T-helper 2 cell treated with Interferon-gamma antibody and Interleukin-4, amounts not matched to agents 5 μg/mL and 100 μg/mL, for 36 hours (primary cell): ENCODE measurements around the gene LIG1.
A peak's percentile ranks its signal among the peaks of the same experiment; 100 is the strongest.

Source experiments
- DNase-seq: peaks from one replicate; pipeline ENCODE4 v3.0.0; 2021; ENCODE audit warnings: low spot score
- H3K27ac Mint-ChIP-seq: one replicate; pipeline ENCODE4 v1.8.0; 2021; ENCODE audit warnings: mild to moderate bottlenecking, mixed read lengths
- H3K27me3 Mint-ChIP-seq: one replicate; pipeline ENCODE4 v1.8.0; 2021; ENCODE audit warnings: low read depth, mixed read lengths
- H3K36me3 Mint-ChIP-seq: one replicate; pipeline ENCODE4 v1.8.0; 2021; ENCODE audit warnings: low read depth, mixed read lengths
- H3K4me1 Mint-ChIP-seq: one replicate; pipeline ENCODE4 v1.8.0; 2021; ENCODE audit warnings: low read depth, mixed read lengths
- H3K4me3 Mint-ChIP-seq: one replicate; pipeline ENCODE4 v1.8.0; 2022; ENCODE audit warnings: mild to moderate bottlenecking, moderate library complexity, mixed read lengths
- H3K9me3 Mint-ChIP-seq: one replicate; pipeline ENCODE4 v1.8.0; 2021; ENCODE audit warnings: mixed read lengths

Gene LIG1

GRCh38 chr19:48123907-48124651, 46.1 kb downstream of the LIG1 start:
- Mint-ChIP-seq H3K4me1 (peaks cover 9% of the 10 kb centered on the region), H3K36me3 (peaks cover 70% of the 10 kb centered on the region), H3K27ac (no peak overlapping the region)

GRCh38 chr19:48122421-48122820, 47.7 kb downstream of the LIG1 start:
- H3K9me3 Mint-ChIP-seq: no peaks in the 10 kb centered on the region
- peaks cover 14% of the 10 kb centered on the region for H3K4me1 Mint-ChIP-seq
- peak overlapping the region; percentile 45 for H3K27ac Mint-ChIP-seq
- H3K4me3 Mint-ChIP-seq: no peak overlapping the region
- H3K36me3 Mint-ChIP-seq: peaks cover 61% of the 10 kb centered on the region
- H3K27me3 Mint-ChIP-seq: no peaks in the 10 kb centered on the region
- no peak for DNase-seq

More at GRCh38 chr19:48123907-48124651, 46.1 kb downstream of the LIG1 start:
- DNase-seq: peak; percentile 66
- Mint-ChIP-seq H3K27me3 (no peaks in the 10 kb centered on the region), H3K4me3 (no peak overlapping the region), H3K9me3 (no peaks in the 10 kb centered on the region)

- H3K4me3 Mint-ChIP-seq: no peak overlapping the region
- H3K27me3 Mint-ChIP-seq: no peaks in the 10 kb centered on the region
- DNase-seq: no peak
- no peaks in the 10 kb centered on the region for H3K9me3 Mint-ChIP-seq
- H3K36me3 Mint-ChIP-seq: peaks cover 59% of the 10 kb centered on the region
- peaks cover 14% of the 10 kb centered on the region for H3K4me1 Mint-ChIP-seq
- H3K27ac Mint-ChIP-seq: peak overlapping the region; percentile 45
Observed at GRCh38 chr19:48121909-48122371, 48.2 kb downstream of the LIG1 start.

- Mint-ChIP-seq H3K27ac (no peak overlapping the region), H3K36me3 (peaks cover 54% of the 10 kb centered on the region), H3K27me3 (no peaks in the 10 kb centered on the region), H3K4me3 (no peak overlapping the region), H3K4me1 (peaks cover 14% of the 10 kb centered on the region), H3K9me3 (no peaks in the 10 kb centered on the region)
- DNase-seq: no peak
Observed at GRCh38 chr19:48121066-48121465, 49.1 kb downstream of the LIG1 start.

GRCh38 chr19:48120505-48120904, 49.6 kb downstream of the LIG1 start:
- no peaks in the 10 kb centered on the region for H3K27me3 Mint-ChIP-seq
- no peaks in the 10 kb centered on the region for H3K9me3 Mint-ChIP-seq
- H3K4me1 Mint-ChIP-seq: peaks cover 14% of the 10 kb centered on the region
- no peak overlapping the region for H3K27ac Mint-ChIP-seq
- no peak overlapping the region for H3K4me3 Mint-ChIP-seq
- H3K36me3 Mint-ChIP-seq: peaks cover 51% of the 10 kb centered on the region
- DNase-seq: no peak

GRCh38 chr19:48118131-48118517, 52.0 kb downstream of the LIG1 start:
- Mint-ChIP-seq H3K4me3 (no peak overlapping the region), H3K27ac (peak overlapping the region; percentile 93), H3K36me3 (peaks cover 44% of the 10 kb centered on the region), H3K27me3 (no peaks in the 10 kb centered on the region), H3K9me3 (no peaks in the 10 kb centered on the region), H3K4me1 (peaks cover 10% of the 10 kb centered on the region)
- no peak for DNase-seq

GRCh38 chr19:48117515-48118130, 52.5 kb downstream of the LIG1 start:
- peaks cover 10% of the 10 kb centered on the region for H3K4me1 Mint-ChIP-seq
- H3K36me3 Mint-ChIP-seq: peaks cover 43% of the 10 kb centered on the region
- no peaks in the 10 kb centered on the region for H3K27me3 Mint-ChIP-seq
- DNase-seq: no peak
- no peaks in the 10 kb centered on the region for H3K9me3 Mint-ChIP-seq
- peak overlapping the region; percentile 19 for H3K4me3 Mint-ChIP-seq
- H3K27ac Mint-ChIP-seq: peak overlapping the region; percentile 93

GRCh38 chr19:48113190-48113917, 56.8 kb downstream of the LIG1 start:
- H3K27me3 Mint-ChIP-seq: no peaks in the 10 kb centered on the region
- DNase-seq: no peak
- H3K9me3 Mint-ChIP-seq: no peaks in the 10 kb centered on the region
- no peak overlapping the region for H3K27ac Mint-ChIP-seq
- H3K4me3 Mint-ChIP-seq: no peak overlapping the region
- H3K4me1 Mint-ChIP-seq: peaks cover 9% of the 10 kb centered on the region
- peaks cover 20% of the 10 kb centered on the region for H3K36me3 Mint-ChIP-seq

GRCh38 chr19:48111280-48111679, 58.9 kb downstream of the LIG1 start:
- Mint-ChIP-seq H3K4me3 (peak overlapping the region; percentile 84), H3K27ac (no peak overlapping the region), H3K9me3 (no peaks in the 10 kb centered on the region), H3K4me1 (peaks cover 9% of the 10 kb centered on the region), H3K36me3 (peaks cover 11% of the 10 kb centered on the region), H3K27me3 (no peaks in the 10 kb centered on the region)
- no peak for DNase-seq

GRCh38 chr19:48110350-48110966, 59.7 kb downstream of the LIG1 start, which contains the start of gene PLA2G4C:
TSS of gene PLA2G4C (minus strand) at chr19:48110817. CDS start at chr19:48106529, 4,288 bp downstream.
- Mint-ChIP-seq H3K4me1 (peaks cover 9% of the 10 kb centered on the region), H3K36me3 (peaks cover 10% of the 10 kb centered on the region), H3K27me3 (no peaks in the 10 kb centered on the region), H3K4me3 (peak within 1 kb of the TSS; percentile 84), H3K9me3 (no peaks in the 10 kb centered on the region), H3K27ac (peak within 1 kb of the TSS; percentile 84)
- peak; percentile 83 for DNase-seq

GRCh38 chr19:48108997-48109782, 61.0 kb downstream of the LIG1 start:
- H3K36me3 Mint-ChIP-seq: peaks cover 4% of the 10 kb centered on the region
- no peaks in the 10 kb centered on the region for H3K9me3 Mint-ChIP-seq
- H3K27me3 Mint-ChIP-seq: no peaks in the 10 kb centered on the region
- H3K4me3 Mint-ChIP-seq: peak overlapping the region; percentile 51
- H3K4me1 Mint-ChIP-seq: peaks cover 9% of the 10 kb centered on the region
- no peak for DNase-seq
- no peak overlapping the region for H3K27ac Mint-ChIP-seq

- no peak overlapping the region for H3K27ac Mint-ChIP-seq
- H3K4me1 Mint-ChIP-seq: peaks cover 9% of the 10 kb centered on the region
- no peaks in the 10 kb centered on the region for H3K27me3 Mint-ChIP-seq
- H3K36me3 Mint-ChIP-seq: peaks cover 3% of the 10 kb centered on the region
- H3K9me3 Mint-ChIP-seq: no peaks in the 10 kb centered on the region
- no peak overlapping the region for H3K4me3 Mint-ChIP-seq
- DNase-seq: no peak
Observed at GRCh38 chr19:48103922-48104321, 66.2 kb downstream of the LIG1 start.
